Stimulated activated CD4-positive, alpha-beta T cell treated with anti-CD3 and anti-CD28 coated beads, Interleukin-1b, Interleukin-23, amount 100 ng/mL, for 1 hour (primary cell): ENCODE measurements around the gene SUGP1.
"Not testable (repeated sequence)": the region's sequence is repeated elsewhere in the genome, so short reads cannot be mapped to it uniquely, and the experiment has no call there.

ENCODE experiments used
- DNase-seq, 2 donors: peaks; one replicate each; pipeline ENCODE4 v3.0.0-alpha.2; 2020; ENCODE audit warnings: low read depth in 2 of 2

Gene SUGP1

DNA sequence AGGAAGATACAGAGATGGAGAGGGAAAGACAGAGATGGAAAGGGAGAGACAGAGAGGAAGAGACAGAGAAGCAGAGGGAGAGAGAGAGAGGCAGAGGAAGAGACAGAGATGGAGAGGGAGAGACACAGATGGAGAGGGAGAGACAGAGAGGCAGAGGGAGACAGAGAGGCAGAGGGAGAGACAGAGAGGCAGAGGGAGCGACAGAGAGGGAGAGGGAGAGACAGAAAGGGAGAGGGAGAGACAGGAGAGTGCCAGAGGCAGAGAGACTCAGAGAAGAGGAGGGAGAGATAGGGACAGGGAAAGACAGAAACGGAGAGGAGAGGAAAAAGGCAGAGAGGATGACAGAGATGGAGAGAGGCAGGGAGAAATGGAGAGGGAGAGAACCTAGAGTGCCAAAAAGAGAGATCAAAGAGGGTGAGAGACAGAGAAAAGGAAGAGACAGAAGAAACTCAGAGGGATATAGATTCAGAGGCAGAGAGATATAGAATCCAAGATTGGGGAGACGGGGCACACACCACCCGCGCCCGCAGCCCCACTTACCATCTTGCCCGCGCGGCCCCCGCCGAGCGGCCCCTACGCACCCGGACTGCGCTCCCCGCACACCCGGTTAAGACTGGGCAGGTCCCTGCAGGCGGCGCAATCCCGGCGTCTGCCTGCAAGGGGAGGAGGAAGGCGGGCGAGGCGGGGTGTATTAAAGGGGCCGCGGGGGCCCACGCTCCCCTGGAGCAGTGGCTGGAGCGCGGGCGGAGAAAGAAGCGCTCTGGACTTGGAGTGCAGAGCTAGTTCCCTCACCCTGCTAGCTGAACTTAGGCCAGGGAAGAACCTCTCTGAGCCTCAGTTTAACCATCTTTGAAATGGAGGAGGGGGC lies 57.9 kb downstream of the SUGP1 start:
- no peak for DNase-seq

DNA sequence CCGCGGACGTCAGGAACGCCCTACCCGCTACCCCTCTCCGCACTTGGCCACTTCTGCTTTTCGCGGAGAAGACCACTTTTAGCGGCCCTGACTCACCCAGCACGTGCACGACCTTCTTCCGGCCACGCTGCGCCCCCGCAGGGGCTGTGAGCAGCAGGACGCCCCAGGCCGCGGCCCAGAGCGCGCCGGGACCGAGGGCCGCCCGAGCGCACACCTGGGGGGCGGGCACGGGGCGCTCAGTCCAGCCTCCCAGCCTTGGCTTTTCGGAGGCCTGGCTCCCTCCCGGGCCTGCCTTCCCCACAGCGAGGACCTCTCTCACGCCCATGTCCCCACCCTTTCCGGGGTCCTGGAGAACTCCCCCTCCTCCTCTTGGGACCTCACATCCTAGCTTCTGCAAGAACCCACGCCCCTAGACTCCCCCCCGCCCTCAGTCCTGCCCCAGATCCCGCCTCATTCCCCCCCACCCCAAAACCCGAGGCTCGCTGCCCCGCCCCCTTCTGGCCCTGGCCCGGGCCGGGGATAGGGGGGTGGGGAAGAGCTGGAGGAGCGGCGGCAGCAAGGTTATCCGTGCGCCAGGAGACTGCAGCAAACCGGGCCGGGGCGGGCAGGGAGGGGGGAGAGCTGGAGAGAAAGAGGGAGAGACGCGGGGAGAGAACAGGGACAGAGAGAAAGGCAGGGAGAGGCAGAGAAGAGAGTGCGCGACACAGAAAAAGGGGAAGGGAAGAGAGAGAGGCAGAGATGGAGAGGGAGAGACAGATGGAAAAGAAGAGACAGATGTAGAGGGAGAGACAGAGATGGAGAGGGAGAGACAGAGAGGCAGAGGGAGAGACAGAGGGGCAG lies 58.7 kb downstream of the SUGP1 start:
- DNase-seq = no peak

DNA sequence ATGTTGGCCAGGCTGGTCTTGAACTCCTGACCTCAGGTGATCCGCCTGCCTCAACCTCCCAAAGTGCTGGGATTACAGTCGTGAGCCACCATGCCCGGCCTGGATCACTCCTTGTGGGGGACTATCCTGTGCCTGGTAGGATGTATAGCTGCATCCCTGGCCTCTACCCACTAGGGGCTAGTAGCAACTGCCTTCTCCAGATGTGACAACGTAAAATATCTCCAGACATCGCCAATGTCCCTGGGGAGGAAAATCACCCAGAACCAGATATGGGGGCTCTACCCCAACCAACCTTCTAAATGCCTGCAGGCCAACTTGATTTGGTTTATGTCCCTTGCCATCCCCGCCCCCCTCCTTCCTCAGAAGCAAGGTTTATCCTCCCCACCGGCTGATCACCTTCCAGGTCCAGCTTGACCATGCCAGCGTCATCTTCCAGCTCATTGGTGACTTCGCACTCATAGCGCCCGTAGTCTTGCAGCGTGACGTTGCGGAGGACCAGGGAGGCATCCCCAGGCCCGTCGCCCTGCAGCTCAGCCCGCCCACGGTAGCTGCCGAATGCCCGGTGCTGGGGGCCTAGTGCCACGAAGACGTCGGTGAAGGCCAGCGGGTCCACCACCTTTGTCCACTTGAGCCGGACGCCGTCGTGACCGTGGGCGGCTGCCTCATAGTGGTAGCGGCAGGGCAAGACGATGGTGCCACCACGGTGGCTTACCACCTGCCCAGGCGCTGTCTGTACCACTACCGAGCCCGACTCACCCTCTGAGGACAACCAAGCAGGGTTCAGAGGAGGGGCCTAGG lies 59.7 kb downstream of the SUGP1 start:
- no peak for DNase-seq

DNA sequence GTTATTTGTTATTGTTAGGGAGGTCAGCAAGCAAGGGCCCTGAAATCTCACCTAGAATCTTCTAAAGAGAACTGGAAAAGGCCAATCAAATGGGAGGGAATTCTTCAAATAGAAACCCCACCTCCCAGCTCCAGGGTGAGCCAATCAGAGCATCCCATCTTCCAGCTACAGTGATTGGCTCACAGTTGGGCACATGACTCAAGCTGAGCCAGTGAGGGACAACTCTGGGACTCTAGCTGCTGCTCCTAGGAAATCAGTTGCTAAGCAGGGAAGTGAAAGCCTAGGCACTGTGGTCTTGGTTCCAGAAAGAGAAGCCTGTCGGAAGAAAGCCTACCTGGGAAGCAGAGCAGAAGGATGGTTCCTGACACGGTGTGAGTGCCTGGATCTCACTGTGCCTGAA lies 60.6 kb downstream of the SUGP1 start:
- DNase-seq = no peak

DNA sequence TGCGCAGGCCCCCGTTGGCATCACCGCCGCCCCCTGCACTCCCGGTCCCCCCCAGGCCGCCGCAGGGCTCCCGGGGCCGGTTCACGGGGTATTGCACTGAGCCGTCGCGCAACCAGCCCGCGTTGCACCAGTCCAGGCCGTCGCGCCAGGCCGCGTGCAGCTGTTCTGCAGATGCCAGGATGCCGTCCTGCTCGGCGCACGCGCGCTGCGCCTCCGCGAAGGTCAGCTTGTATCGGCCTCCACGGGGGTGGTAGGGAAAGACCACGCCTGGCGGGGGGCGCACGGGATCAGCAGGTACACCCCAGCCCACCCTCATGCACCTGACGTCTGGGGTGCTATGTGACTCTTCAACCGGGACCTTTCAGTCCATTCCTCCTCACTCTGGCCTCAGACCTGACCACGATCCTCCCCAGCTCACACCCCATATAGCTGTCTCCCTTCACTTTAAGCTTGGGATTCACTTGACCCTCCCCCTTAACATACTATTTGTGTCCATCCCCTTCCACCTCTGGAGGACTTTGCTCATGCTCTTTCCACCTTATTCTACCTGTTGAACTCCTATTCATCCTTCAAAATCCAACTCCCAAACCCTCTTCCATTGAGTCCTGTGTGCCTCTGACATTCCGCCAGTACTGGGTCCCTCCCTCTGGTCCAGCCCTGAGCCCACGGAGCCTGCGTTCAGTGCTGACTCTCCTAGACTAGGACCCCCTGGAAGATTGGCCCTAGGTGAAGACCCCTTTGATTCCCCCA lies 61.5 kb downstream of the SUGP1 start:
- DNase-seq = no peak

DNA sequence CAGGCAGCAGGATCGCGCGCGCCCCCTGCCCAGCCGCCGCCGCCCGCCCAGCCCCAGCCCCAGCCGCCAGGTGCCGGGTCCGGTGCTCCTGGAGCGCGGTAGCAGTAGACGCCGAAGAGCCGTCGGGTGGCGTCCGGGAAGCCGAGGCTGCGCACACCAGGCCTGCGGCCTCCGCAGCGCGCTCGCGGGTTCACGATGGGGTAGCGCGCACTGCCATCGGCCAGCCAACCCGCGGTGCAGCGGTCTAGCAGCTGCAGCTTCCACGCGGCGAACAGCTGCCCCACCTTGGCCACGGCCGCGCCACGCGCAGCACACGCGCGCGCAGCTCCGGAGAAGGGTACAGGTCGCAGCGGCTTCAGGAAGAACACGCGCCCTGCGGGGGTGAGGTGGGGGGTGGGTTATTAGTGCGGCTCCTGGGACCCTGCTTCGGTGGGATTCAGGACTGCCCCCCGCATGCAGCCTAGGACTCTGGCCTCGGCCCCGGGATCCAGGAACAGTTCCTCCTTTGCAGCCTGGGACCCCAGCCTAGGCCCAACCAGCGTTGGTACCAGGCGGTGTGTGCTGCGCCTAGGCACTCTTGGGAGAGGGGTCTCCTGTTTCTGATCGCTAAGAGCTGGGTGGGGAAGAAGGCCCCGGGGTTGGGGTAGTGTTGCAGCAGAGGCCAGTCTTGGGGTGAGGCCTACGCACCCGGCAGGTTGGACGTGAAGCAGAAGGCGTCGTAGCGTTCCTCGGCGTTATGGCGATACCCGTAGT lies 62.3 kb downstream of the SUGP1 start:
- DNase-seq = no peak

DNA sequence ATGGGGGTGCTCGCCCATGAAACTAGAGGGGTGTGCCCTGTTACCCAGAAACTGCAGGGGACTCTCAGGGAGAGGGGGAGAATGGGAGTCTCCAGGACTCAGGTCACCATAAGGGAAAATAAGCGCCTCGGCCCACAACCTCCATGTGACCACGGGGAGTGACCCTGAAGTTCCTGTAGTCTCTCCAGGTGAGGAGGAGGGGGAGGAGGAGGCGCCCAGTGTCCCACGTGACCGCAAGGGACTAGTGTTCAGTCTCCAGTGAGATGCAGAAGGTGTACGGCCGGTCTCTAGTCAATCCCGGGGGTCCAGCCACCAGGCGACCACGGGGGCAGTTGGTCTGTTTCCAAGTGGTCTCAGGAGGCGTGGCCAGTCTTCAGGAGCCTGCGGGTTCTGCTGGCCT lies 63.2 kb downstream of the SUGP1 start:
- no peak for DNase-seq

DNA sequence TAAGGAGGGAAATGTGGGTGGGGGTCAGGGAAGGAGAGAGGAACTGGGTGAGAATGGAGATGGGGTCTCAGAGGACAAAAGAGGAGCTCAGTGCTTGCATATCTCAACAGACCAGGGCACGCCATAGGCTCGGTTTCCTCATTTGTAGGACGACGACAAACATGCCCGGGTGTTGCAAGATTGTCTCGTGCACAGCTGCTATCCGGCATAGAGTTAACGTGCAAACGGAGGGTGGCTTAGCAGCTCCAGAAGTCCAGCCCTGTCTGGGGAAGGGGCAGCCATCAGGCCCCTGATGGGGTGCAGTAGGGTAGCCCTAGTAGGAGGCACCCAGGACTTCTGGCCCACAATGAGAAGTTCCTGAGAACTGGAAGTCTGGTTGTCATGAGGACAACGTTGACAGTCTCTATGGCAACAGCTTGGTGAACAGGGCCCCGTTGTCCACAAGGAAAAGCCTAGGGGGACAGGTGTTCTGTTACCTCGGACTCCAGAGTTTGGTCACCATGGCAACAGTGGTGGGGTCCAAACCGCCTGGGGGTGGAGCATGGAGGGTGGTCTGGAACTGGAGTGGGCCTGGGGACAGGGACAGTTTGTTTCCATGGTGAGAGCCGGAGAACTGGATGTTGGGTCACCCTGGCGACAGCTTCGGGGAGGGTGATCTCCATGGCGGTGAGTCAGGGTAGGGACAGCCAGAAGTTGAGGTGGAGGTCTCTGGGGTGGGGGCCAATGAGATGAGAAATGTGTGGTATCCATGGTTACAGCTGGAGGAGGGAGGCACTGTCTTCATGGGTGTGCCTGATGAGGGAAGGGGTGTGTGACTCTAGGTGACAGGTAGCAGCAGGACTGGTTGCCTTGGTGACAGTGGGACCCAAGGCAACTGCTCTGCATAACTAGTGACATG lies 64.0 kb downstream of the SUGP1 start:
- no peak for DNase-seq

DNA sequence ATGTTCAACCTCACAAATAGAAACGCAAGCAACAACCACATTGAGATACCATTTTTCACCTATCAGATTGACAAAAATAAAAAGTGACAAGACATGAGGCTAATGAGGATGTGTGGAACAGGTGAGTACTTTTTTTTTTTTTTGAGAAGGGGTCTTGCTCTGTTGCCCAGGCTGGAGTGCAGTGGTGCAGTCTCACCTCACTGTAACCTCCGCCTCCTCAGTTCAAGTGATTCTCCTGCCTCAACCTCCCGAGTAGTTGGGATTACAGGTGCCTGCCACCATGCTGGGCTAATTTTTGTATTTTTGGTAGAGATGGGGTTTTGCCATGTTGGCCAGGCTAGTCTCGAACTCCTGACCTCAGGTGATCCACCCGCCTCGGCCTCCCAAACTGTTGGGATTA lies 66.9 kb downstream of the SUGP1 start:
- DNase-seq = not testable (repeated sequence)

DNA sequence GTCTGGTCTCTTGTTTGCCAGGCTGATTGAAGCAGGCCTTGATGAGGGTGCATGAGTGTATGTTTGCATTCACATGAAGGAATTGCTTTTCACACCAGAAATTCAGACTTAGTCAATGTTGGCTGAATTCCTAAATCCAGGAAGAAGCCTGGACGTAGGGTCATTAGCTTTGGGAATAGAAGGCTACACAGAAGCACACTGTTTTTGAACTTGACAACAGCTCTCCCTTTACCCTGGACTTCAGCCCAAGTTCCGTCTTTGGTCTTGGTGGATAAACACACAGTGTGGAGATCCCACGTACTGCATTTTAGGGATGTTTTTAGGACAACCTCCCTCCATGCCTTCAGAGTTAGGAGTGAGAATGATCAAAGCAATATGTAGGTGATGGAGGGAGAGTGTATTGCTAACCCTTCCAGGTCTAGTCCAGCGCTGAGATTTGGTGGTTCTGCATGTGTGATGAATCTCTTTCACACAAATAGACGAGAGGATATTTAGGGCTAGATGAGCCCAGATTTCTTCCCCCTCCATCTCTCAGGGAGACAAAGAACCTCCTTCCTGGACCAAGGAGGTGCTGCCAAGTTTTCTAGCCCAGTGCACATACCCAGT lies 70.0 kb downstream of the SUGP1 start:
- no peak for DNase-seq

DNA sequence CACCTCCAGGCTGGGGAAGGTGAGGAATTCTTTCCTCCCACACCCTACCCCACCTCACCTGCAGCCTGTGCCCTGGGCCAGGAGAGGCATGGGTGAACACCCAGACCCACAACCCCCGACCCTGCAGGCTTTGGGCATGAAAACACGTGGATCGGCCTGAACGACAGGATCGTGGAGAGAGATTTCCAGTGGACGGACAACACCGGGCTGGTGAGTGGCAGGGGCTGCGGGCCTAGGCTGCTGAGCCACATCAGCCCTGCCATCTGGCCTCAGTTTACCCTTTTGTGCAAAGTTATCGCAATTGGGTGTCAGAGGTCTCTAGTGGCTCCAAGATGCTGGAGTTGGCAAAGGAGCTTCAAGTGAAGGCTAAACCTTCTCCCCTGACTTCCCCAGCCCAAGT lies 79.8 kb downstream of the SUGP1 start:
- DNase-seq = no peak

DNA sequence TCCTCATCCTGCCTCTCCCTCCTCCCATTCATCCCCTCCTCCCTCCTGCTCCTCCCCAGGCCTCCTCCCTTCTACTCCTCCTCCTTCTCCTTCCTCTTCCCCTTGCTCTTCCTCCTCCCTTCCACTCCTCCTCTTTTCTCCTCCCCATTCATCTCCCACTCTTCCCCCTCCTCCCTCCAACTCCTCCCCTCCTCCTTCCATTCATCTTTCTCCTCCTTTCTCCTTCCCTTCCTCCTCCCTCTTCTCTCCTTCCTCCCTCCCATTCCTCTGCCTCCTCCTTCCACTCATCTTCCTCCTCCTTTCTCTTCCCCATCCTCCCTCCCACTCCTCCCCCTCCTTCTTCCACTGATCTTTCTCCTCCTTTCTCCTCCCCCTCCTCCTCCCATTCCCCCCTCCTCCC lies 80.6 kb downstream of the SUGP1 start:
- no peak for DNase-seq

DNA sequence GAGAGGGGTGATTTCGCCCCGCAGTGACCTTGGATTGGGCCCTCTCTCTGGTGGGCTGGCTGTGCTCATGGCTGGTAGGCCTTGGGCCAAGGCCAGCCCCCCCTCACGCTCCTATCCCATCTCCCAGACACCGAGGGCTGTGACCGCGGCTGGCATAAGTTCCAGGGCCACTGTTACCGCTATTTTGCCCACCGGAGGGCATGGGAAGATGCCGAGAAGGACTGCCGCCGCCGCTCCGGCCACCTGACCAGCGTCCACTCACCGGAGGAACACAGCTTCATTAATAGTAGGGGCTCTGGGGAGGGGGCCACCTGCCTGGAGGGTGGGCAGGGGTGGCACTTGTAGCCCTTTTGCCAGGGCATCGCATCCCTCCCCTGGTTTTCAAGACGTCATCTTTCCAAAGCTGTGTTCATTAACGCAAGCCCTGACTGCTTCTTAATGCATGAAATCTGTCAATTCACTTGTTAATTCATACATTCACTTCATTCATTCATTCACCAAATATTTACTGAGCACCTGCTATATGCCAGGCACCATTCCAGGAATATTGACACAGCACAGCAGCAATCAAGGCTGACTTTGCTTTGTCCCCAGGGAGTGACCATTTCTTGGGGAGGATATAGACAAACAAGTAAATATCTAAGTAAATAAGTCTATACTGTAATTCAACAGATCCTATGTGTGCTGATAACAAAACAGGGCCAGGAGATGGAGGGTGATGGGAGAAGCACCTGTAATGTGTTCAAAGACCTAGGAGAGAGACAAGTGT lies 82.0 kb downstream of the SUGP1 start:
- DNase-seq = no peak

DNA sequence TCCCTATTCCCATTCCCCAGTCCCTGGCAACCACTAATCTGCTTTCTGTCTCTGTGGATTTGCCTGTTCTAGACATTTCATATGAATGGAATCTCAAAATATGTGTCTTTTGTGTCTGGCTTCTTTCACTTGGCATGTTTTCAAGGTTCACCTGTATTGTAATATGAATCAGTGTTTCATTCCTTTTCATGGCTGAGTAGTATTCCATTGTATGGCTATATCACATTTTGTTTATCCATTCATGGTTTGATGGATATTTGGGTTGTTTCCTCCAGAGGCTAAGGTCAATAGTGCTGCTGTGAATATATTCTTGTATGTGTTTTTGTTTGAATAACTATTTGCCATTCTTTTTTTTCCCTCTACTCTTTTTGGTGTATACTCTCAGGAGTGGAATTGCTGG lies 84.1 kb downstream of the SUGP1 start:
- DNase-seq = no peak

DNA sequence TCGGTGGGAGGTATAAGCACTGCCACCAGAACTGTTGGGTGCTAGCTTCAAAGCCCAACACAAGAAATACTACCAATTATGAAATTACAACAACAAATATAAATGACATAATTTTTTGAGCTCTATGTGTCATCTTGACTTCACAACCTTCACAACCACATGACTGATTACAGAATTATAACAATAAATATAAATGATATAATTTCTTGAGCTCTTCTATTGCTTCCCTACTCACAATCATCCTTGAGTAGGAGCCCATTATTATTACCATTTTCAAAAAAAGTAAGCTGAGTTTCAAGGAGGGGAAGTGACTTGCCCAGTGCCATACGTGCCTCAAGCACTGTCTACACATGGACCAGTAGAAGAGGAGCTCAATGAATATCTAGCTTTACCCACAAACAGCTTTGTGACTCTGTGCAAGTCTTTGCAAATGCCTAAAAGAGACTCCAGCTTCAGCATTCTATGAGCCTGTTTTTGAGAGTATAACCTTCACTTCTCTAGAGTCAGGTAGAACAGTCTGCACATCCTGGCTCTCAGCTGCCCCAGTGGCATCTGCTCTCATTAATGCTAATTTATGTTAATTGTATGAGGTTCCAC lies 86.0 kb downstream of the SUGP1 start:
- no peak for DNase-seq

DNA sequence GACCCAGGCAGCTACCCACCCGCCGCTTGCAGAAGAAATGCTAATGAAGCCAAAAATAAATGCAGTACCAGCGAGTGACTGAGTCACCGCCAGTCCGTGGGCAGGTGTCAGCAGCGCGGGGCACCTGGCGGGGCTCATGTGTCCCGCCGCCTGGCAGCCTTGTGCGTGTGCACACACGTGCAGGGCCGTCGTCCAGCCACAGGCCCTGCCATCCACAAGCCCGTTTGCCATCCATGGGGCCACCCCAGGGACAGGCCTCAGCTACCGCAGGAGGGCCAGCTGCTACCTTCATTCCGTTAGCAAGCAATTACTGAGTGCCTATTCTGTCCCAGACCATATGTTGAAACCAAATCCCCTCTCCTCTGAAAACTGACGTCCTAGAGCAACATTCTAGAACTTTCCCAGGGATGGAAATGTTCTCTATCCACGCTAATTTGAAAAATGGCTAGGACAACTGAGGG lies 88.0 kb downstream of the SUGP1 start:
- DNase-seq = no peak

DNA sequence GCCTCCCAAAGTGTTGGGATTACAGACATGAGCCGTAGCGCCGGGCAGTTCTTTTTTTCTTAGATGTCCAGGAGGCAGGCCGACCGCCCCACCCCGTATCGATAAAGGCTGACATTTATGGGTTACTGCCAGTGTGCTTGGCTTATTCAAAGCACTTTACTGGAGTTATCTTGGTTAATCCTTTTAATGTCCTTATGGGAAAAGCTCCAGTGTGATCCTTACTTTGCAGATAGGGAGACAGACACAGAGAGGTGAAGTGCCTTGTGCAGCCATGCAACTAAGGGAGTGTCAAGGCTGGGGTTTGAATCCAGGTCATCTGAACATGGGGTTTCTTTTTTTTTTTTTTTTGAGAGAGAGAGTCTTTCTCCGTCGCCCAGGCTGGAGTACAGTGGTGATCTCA lies 89.3 kb downstream of the SUGP1 start:
- DNase-seq = no peak

DNA sequence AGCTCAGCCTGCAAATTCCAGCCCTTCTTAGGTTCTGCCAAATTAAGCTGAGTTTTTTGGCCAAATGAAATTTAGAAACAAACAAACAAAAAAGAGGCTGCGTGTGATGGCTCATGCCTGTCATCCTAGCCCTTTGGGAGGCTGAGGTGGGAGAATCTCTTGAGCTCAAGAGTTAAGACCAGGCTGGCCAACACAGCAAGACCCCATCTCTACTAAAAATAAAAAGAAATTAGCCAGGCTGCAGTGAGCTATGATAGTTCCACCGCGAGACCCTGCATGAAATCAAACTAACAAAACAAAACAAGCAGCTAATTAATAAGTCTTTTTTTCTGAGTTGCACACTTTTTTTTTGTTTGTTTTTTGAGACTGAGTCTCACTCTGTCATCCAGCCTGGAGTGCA lies 90.6 kb downstream of the SUGP1 start:
- DNase-seq = no peak
